Epidermal melanocyte (primary cell): ENCODE measurements around the gene NBR1.
"Not testable (repeated sequence)": the region's sequence is repeated elsewhere in the genome, so short reads cannot be mapped to it uniquely, and the experiment has no call there.

Source experiments
- DNase-seq: peaks from one replicate; pipeline ENCODE4 v3.0.0; 2011; ENCODE audit warnings: low spot score; ENCODE audit not compliant: insufficient read length

Gene NBR1

GRCh38 chr17:43155666-43156065 is 15.3 kb upstream of the NBR1 start:
- DNase-seq, result no peak

GRCh38 chr17:43159232-43159631 is 11.8 kb upstream of the NBR1 start:
- not testable (repeated sequence) for DNase-seq

- not testable (repeated sequence) for DNase-seq
Measured at GRCh38 chr17:43159957-43160356, 11.1 kb upstream of the NBR1 start.

GRCh38 chr17:43165971-43166370 is 5.0 kb upstream of the NBR1 start:
- DNase-seq, result not testable (repeated sequence)

- DNase-seq, result no peak
Measured at GRCh38 chr17:43169561-43170139, 1.4 kb upstream of the NBR1 start.

GRCh38 chr17:43170140-43170765 is 761 bp upstream of the NBR1 start:
- peak; percentile 93 for DNase-seq

GRCh38 chr17:43171586-43172487 is 823 bp downstream of the NBR1 start:
- no peak for DNase-seq

GRCh38 chr17:43175213-43176118 is 4.5 kb downstream of the NBR1 start:
- no peak for DNase-seq

GRCh38 chr17:43176119-43176570 is 5.1 kb downstream of the NBR1 start:
- DNase-seq, result no peak

- DNase-seq, result no peak
Measured at GRCh38 chr17:43183921-43184320, 12.9 kb downstream of the NBR1 start.

- DNase-seq, result not testable (repeated sequence)
Measured at GRCh38 chr17:43186656-43187055, 15.6 kb downstream of the NBR1 start.

- DNase-seq, result no peak
Measured at GRCh38 chr17:43193251-43193650, 22.2 kb downstream of the NBR1 start.

GRCh38 chr17:43199633-43200032 is 28.6 kb downstream of the NBR1 start:
- no peak for DNase-seq

GRCh38 chr17:43200127-43200526 is 29.1 kb downstream of the NBR1 start:
- DNase-seq, result no peak

GRCh38 chr17:43203013-43203412 is 32.0 kb downstream of the NBR1 start:
- DNase-seq, result not testable (repeated sequence)

GRCh38 chr17:43210576-43210975 is 39.6 kb downstream of the NBR1 start:
- no peak for DNase-seq

- DNase-seq, result no peak
Measured at GRCh38 chr17:43211123-43211479, 40.1 kb downstream of the NBR1 start.

GRCh38 chr17:43211480-43212402 is 40.7 kb downstream of the NBR1 start, which contains the start of gene TMEM106A:
Gene TMEM106A, plus strand, starts transcription at chr17:43211875. Its CDS starts 1,167 bp downstream, at chr17:43213042.
- DNase-seq, result peak; percentile 91

GRCh38 chr17:43212641-43213490 is 41.9 kb downstream of the NBR1 start:
- DNase-seq, result no peak
